Measurements from ENCODE around the gene PLRG1.

Gene PLRG1

DNA sequence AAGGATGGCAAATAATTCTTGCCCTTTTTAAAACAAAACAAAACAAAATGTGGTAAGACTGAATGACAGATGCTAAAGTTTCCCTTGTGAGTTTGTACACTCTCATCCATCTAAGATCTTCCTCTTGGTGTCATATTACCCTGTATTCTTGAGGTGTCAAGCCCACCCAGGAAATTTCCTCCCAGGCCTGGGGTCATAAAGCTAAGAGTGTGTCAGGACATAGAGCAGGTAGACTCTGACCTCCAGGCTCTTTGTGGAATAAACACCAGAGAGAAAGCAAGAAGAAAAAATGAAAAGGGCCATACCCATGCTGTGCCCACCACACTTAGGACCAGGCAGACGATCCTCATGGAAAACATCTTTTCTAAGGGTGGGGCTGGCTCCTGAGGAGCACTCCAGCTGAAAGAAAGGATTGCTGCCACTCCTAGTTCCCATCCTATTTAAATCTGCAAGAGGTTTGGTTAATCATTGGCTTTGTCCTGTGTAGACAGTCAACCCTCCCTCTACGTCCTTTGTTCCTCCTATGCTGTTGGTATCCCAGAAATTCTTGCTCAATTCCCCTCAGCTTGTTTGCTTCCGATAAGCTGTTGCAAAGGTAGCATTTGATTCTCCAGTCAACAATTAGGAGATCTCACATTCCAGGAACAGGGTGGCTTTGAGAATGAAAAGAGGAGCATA lies 40.3 kb upstream of the PLRG1 start, which contains the start of gene FGA:
TSS of gene FGA (minus strand) at position 414 of the 678 bp plus-strand sequence. CDS start at position 359, 55 bp downstream.
- H3K4me3 ChIP-seq (ENCODE audit: low read depth, low read length), result no peak within 1 kb of the TSS
- no peak for TF ChIP-seq CTCF (IDR thresholded peaks at IDR 0.05; ENCODE audit: borderline replicate concordance, insufficient read depth, low read depth, low read length)

DNA sequence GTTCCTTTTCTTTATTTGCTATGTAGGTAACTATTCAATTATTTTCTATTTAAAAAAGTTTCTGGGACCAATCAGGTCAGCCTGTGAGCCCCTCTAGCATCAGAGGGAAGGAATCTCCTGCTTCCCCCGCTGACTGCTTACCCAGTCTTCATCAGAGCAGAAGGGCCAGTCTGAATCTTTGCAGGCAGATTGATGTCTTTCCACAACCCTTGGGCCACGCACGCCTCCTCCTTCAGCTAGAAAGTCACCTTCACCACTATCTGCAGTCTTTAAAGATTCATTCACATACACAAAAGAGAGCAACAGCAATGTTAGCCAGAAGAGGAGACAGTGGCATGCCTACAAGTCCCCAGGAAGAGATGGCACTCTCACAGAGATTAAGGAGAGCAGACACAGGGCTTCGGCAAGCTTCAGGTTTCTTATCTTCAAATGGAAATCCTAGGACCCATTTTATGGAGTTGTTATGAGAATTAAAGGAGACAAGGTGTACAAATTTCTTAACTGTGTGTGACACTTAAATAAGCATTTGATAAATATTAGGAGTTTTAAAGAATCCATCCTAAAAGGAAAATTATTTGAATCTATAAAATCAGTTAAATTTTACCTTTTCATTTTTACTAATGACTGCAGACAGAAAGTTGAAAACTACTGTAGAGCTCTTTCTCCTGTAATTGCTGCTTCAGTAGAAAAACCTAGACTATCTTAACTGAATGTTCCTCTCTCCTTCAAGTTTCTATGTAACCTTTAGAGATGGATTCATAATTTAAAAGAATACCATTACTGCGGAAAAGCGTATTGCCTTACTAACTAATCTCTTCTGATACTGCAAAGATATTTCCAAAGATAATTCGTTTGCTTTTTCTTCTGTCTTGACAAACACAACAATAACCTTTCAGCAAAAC lies 39.3 kb upstream of the PLRG1 start:
- no peak overlapping the region for H3K4me3 ChIP-seq (ENCODE audit: low read depth, low read length)
- no peak for TF ChIP-seq CTCF (IDR thresholded peaks at IDR 0.05; ENCODE audit: borderline replicate concordance, insufficient read depth, low read depth, low read length)

DNA sequence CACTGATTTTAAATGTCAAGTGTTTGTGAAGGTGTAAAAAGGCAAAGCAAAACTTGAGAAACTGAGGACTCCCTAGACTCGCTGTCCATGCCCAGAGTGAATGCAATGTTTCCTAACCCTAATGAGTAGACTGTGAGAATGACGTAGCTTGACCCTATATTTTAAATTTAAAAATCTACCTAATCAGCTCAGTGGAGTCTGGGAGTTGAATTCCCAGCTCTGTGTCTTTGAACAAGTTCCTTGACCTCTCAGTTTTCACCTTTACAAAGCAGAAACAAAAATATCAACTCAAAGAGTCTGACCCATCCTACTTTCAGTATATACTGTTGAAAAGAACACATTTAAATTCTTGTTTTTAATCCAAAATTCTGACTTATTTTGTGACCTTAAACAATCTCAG lies 38.0 kb upstream of the PLRG1 start:
- H3K4me3 ChIP-seq (ENCODE audit: low read depth, low read length), result no peak overlapping the region
- TF ChIP-seq CTCF (IDR thresholded peaks at IDR 0.05; ENCODE audit: borderline replicate concordance, insufficient read depth, low read depth, low read length), result no peak

DNA sequence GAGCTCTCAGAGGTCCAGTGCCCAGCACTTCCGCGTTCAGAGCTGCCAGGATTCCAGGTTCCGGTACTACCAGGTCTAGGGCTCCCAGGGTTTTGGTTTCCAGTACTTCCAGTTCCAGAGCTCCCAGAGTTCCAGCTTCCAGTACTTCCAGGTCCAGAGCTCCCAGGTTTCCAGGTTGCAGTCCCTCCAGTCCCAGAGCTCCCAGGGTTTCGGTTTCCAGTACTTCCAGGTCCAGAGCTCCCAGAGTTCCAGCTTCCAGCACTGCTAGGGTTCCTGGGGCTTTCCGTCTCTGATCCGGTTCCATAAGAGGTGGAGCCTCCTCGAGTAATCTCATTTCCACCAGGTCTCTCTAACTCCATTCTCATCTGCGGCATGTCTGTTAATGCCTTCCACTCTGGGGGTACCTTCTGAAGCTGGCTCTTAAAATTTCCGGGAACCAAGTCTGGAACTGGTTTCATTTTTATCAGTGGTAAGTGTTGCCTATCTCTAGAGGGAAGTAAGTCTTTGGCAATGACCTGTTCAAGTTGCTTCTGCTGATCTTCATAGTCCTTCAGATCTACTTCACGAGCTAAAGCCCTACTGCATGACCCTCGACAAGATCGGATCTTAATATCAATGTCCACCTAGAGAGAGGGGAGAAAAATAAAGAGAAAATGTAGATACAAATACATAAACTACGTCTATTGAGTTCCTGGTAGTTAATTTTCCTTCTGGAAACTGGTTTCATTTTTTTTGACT lies 36.3 kb upstream of the PLRG1 start:
- TF ChIP-seq CTCF (IDR thresholded peaks at IDR 0.05; ENCODE audit: borderline replicate concordance, insufficient read depth, low read depth, low read length), result no peak
- no peak overlapping the region for H3K4me3 ChIP-seq (ENCODE audit: low read depth, low read length)

- no peak for TF ChIP-seq CTCF (IDR thresholded peaks at IDR 0.05; ENCODE audit: borderline replicate concordance, insufficient read depth, low read depth, low read length)
- H3K4me3 ChIP-seq (ENCODE audit: low read depth, low read length), result no peak overlapping the region
These were observed 35.3 kb upstream of the PLRG1 start for GRCh38 chr4:154585369-154586018.

DNA sequence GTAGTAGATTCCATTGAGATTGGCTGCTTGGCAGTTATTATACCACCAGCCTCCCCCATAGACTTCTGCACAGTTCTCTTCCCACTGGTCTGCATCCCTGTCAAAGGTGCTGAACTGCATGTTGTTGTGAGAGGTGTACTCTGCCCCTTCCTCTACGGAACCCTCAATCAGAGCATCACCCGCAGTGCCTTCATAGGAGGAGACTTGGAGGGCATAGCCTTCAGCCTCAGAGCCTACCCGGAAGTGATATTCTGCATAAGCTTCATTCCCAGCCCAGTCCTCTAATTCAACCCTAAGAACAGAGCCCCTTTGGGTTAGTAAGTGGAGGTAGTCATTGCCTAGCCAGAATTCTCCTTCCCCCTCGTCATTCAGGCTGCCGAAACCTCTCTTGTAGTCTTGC lies 34.1 kb upstream of the PLRG1 start:
- TF ChIP-seq CTCF (IDR thresholded peaks at IDR 0.05; ENCODE audit: borderline replicate concordance, insufficient read depth, low read depth, low read length), result no peak
- no peak overlapping the region for H3K4me3 ChIP-seq (ENCODE audit: low read depth, low read length)

All from GM12875 (cell line).